ENCODE results near the gene COX8A.

Gene COX8A, protein sequence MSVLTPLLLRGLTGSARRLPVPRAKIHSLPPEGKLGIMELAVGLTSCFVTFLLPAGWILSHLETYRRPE

DNA sequence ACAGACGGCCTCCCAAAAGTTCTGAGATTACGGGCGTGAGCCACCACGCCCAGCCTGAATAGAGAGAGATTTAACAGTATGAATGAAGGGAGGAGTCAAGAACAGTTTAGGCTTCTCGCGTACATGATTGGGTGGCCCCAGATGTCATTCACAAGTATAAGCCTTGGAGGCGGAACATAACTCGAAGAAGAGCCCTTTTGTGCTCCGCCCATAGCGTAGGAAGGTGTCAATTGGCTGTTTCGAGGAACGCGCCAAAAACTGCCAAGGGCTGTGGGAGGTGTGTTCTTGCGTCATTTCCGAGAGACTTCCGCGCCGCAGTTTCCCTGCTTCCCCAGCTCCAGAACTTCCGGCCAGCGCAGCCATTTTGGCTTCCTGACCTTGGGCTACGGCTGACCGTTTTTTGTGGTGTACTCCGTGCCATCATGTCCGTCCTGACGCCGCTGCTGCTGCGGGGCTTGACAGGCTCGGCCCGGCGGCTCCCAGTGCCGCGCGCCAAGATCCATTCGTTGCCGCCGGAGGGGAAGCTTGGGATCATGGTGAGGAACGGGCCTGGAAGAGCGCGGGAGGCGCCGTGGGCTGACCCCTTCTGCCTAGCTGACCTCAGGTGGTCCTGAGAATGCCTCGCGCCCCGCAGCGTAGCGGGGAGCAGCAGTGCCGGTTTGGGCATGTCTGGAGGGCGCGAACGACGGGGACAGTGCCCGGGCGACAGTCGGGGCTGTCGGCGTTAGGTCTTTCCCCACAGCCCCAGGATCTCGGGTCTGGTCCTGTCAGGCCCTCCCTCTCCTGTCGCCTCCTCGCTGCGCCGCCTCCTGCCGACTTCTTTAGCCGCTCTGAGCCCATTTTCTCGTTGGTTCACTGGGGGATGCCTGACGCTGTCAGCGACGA is at the start of gene COX8A:
COX8A (plus strand) TSS at position 362 of the 885 bp plus-strand sequence; CDS start at position 423, 61 bp downstream.
- Histone ChIP-seq H3K4me1 (ENCODE audit: insufficient read depth, low read length, severe bottlenecking) (peaks cover 23% of the 10 kb centered on the region), H3K36me3 (ENCODE audit: insufficient read depth, low read length) (peaks cover 3% of the 10 kb centered on the region; the same call in 1 of the 2 replicates), H3F3A (ENCODE audit: insufficient read depth, low read length) (no peaks in the 10 kb centered on the region), H3K9me2 (ENCODE audit: low read depth, low read length) (no peaks in the 10 kb centered on the region), H4K20me1 (ENCODE audit: insufficient read depth, low read length) (no peaks in the 10 kb centered on the region), H3K27ac (ENCODE audit: low read depth, low read length, poor library complexity, severe bottlenecking) (peak within 1 kb of the TSS; percentile 66), H3K9me3 (ENCODE audit: low read length) (no peaks in the 10 kb centered on the region), H3K4me2 (ENCODE audit: low read length) (peak within 1 kb of the TSS; percentile 67), H3K27me3 (ENCODE audit: insufficient read depth, low read length) (no peaks in the 10 kb centered on the region), H3K79me2 (ENCODE audit: insufficient read depth, low read length) (peaks cover 11% of the 10 kb centered on the region; the same call in 1 of the 2 replicates), H3K9ac (ENCODE audit: low read length) (peak within 1 kb of the TSS; percentile 95), H3K4me3 (ENCODE audit: low read depth, low read length, poor library complexity, severe bottlenecking) (peak within 1 kb of the TSS; percentile 88), H2AFZ (ENCODE audit: low read length) (no peak within 1 kb of the TSS)
- no peak for TF ChIP-seq EZH2 (IDR thresholded peaks at IDR 0.05; ENCODE audit: borderline replicate concordance, low read length)
- TF ChIP-seq, protein P1, sequence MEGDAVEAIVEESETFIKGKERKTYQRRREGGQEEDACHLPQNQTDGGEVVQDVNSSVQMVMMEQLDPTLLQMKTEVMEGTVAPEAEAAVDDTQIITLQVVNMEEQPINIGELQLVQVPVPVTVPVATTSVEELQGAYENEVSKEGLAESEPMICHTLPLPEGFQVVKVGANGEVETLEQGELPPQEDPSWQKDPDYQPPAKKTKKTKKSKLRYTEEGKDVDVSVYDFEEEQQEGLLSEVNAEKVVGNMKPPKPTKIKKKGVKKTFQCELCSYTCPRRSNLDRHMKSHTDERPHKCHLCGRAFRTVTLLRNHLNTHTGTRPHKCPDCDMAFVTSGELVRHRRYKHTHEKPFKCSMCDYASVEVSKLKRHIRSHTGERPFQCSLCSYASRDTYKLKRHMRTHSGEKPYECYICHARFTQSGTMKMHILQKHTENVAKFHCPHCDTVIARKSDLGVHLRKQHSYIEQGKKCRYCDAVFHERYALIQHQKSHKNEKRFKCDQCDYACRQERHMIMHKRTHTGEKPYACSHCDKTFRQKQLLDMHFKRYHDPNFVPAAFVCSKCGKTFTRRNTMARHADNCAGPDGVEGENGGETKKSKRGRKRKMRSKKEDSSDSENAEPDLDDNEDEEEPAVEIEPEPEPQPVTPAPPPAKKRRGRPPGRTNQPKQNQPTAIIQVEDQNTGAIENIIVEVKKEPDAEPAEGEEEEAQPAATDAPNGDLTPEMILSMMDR (IDR thresholded peaks at IDR 0.05; ENCODE audit: low read length): no peak

DNA sequence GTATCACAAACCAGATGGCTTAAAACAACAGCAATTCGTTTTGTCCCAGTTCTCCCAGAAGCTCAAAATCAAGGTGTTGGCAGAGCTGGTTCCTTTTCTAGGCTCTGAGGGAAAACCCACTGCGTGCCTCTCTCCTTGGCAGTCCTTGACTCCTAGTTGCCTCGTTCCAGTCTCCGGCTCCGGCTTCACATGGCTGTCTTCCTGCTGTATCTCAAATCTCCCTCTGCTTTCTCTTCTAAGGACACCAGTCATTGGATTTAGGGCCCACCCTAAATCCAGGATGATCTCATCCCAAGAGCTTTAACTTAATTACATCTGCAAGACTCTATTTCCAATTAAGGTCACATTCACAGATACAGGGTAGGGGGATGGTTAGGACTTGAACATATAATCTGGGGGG is 44.8 kb upstream of the COX8A start:
- H3K4me1 ChIP-seq (ENCODE audit: insufficient read depth, low read length, severe bottlenecking): no peaks in the 10 kb centered on the region
- TF ChIP-seq, protein P1 (IDR thresholded peaks at IDR 0.05; ENCODE audit: low read length): no peak
- TF ChIP-seq EZH2 (IDR thresholded peaks at IDR 0.05; ENCODE audit: borderline replicate concordance, low read length): no peak
- H3K36me3 ChIP-seq (ENCODE audit: insufficient read depth, low read length): no peaks in the 10 kb centered on the region
- no peaks in the 10 kb centered on the region for H3F3A ChIP-seq (ENCODE audit: insufficient read depth, low read length)
- H3K27me3 ChIP-seq (ENCODE audit: insufficient read depth, low read length): peaks cover 3% of the 10 kb centered on the region; the same call in 1 of the 2 replicates
- no peaks in the 10 kb centered on the region for H3K9me2 ChIP-seq (ENCODE audit: low read depth, low read length)
- no peaks in the 10 kb centered on the region for H4K20me1 ChIP-seq (ENCODE audit: insufficient read depth, low read length)
- H3K9ac ChIP-seq (ENCODE audit: low read length): no peak overlapping the region
- H3K4me2 ChIP-seq (ENCODE audit: low read length): no peak overlapping the region
- H3K79me2 ChIP-seq (ENCODE audit: insufficient read depth, low read length): no peaks in the 10 kb centered on the region
- H3K4me3 ChIP-seq (ENCODE audit: low read depth, low read length, poor library complexity, severe bottlenecking): no peak overlapping the region
- no peak overlapping the region for H3K27ac ChIP-seq (ENCODE audit: low read depth, low read length, poor library complexity, severe bottlenecking)
- H3K9me3 ChIP-seq (ENCODE audit: low read length): no peaks in the 10 kb centered on the region
- H2AFZ ChIP-seq (ENCODE audit: low read length): no peak overlapping the region

DNA sequence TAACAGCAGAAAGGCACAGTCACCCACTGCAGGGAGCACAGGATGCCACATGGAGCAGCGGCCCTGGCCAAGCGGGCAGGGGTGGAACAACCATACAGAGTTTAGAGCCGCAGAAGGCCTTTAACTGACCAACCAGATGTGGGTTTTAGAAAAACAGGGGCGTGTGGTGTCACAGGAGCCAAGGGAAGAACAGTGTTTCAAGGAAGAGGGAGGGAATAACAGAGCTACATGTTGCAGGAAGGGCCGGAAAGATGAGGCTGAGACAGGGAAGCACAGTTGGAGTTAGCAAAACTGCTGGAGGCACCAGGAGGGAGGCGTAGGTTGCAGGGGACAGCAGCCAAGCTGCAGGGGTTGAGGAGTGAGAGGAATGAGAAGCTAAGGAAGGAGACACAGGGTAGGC is 43.4 kb upstream of the COX8A start:
- no peak overlapping the region for H3K4me2 ChIP-seq (ENCODE audit: low read length)

More for the DNA sequence above, 43.4 kb upstream of the COX8A start:
- peaks cover 3% of the 10 kb centered on the region; the same call in 1 of the 2 replicates for H3K27me3 ChIP-seq (ENCODE audit: insufficient read depth, low read length)
- no peaks in the 10 kb centered on the region for H3K36me3 ChIP-seq (ENCODE audit: insufficient read depth, low read length)
- H3K9me2 ChIP-seq (ENCODE audit: low read depth, low read length): no peaks in the 10 kb centered on the region
- no peak for TF ChIP-seq EZH2 (IDR thresholded peaks at IDR 0.05; ENCODE audit: borderline replicate concordance, low read length)
- TF ChIP-seq, protein P1 (IDR thresholded peaks at IDR 0.05; ENCODE audit: low read length): no peak
- no peak overlapping the region for H3K27ac ChIP-seq (ENCODE audit: low read depth, low read length, poor library complexity, severe bottlenecking)
- no peak overlapping the region for H2AFZ ChIP-seq (ENCODE audit: low read length)
- H3K4me3 ChIP-seq (ENCODE audit: low read depth, low read length, poor library complexity, severe bottlenecking): no peak overlapping the region
- no peaks in the 10 kb centered on the region for H3K9me3 ChIP-seq (ENCODE audit: low read length)
- no peaks in the 10 kb centered on the region for H3K79me2 ChIP-seq (ENCODE audit: insufficient read depth, low read length)
- H3K4me1 ChIP-seq (ENCODE audit: insufficient read depth, low read length, severe bottlenecking): no peaks in the 10 kb centered on the region
- no peaks in the 10 kb centered on the region for H4K20me1 ChIP-seq (ENCODE audit: insufficient read depth, low read length)
- H3K9ac ChIP-seq (ENCODE audit: low read length): no peak overlapping the region
- no peaks in the 10 kb centered on the region for H3F3A ChIP-seq (ENCODE audit: insufficient read depth, low read length)

Measured in OCI-LY1 (cell line).